HG03521 (cell line): ENCODE results near the gene PSME3.
A peak's percentile ranks its signal among the peaks of the same experiment; 100 is the strongest.

ENCODE experiments used
- ATAC-seq: cut with Tn5 transposase; IDR thresholded peaks from one replicate; pipeline ENCODE4 v1.9.1; 2021; ENCODE audit warnings: mild to moderate bottlenecking, moderate library complexity; ENCODE audit not compliant: unreplicated experiment

Gene PSME3

GRCh38 chr17:42814633-42815399 lies 18.4 kb upstream of the PSME3 start:
- no peak for ATAC-seq

- no peak for ATAC-seq
Measured at GRCh38 chr17:42817866-42818265, 15.3 kb upstream of the PSME3 start.

GRCh38 chr17:42818379-42818778 lies 14.8 kb upstream of the PSME3 start:
- ATAC-seq, result no peak

- no peak for ATAC-seq
Measured at GRCh38 chr17:42819939-42820535, 13.2 kb upstream of the PSME3 start.

GRCh38 chr17:42821176-42821575 lies 12.0 kb upstream of the PSME3 start:
- ATAC-seq, result no peak

- ATAC-seq, result no peak
Measured at GRCh38 chr17:42827472-42827871, 5.7 kb upstream of the PSME3 start.

GRCh38 chr17:42830971-42831370 lies 2.2 kb upstream of the PSME3 start:
- ATAC-seq, result no peak

GRCh38 chr17:42832213-42832933 lies 824 bp upstream of the PSME3 start:
- peak; percentile 4 for ATAC-seq

- peak; percentile 19 for ATAC-seq
Measured at GRCh38 chr17:42833767-42834422, 698 bp downstream of the PSME3 start.

- no peak for ATAC-seq
Measured at GRCh38 chr17:42835732-42836131, 2.5 kb downstream of the PSME3 start.

GRCh38 chr17:42841975-42842685 lies 8.9 kb downstream of the PSME3 start:
- ATAC-seq, result no peak

GRCh38 chr17:42843358-42843934 lies 10.2 kb downstream of the PSME3 start:
- ATAC-seq, result no peak

GRCh38 chr17:42844271-42844670 lies 11.1 kb downstream of the PSME3 start, which contains the start of gene AOC2:
AOC2 (plus strand) TSS chr17:42844580; CDS start chr17:42844627, 47 bp downstream.
- ATAC-seq, result no peak

- no peak for ATAC-seq
Measured at GRCh38 chr17:42844761-42845555, 11.8 kb downstream of the PSME3 start.

- ATAC-seq, result no peak
Measured at GRCh38 chr17:42845556-42845917, 12.3 kb downstream of the PSME3 start.

- ATAC-seq, result no peak
Measured at GRCh38 chr17:42845918-42846593, 12.9 kb downstream of the PSME3 start.

- ATAC-seq, result no peak
Measured at GRCh38 chr17:42846594-42847280, 13.5 kb downstream of the PSME3 start.

GRCh38 chr17:42848093-42848492 lies 14.9 kb downstream of the PSME3 start:
- no peak for ATAC-seq
